Activated naive CD4-positive, alpha-beta T cell treated with anti-CD3 and anti-CD28 coated beads for 36 hours (primary cell): Measurements from ENCODE around the gene CDK2AP2. TPM values are rescaled to one million over a fixed set of nuclear protein-coding genes. Genes with fewer than 3 reads are reported as not detected.

ENCODE experiments used
- CTCF ChIA-PET: fragments of 350-600 bp; sonication (Branson Sonifier 250); formaldehyde crosslinking; loops from one replicate; lab custom pipeline; 2021; ENCODE audit warnings: antibody characterized with exemption; lab: Charles Lee
- DNase-seq: peaks from one replicate; pipeline ENCODE4 v3.0.0-alpha.2; 2020
- H3K27ac Mint-ChIP-seq: one replicate; pipeline ENCODE4 v1.8.0; 2021; ENCODE audit warnings: mild to moderate bottlenecking, mixed read lengths
- H3K27me3 Mint-ChIP-seq: one replicate; pipeline ENCODE4 v1.8.0; 2021; ENCODE audit warnings: low read depth, mixed read lengths
- H3K36me3 Mint-ChIP-seq: one replicate; pipeline ENCODE4 v1.8.0; 2021; ENCODE audit warnings: low read depth, mixed read lengths
- H3K4me1 Mint-ChIP-seq: one replicate; pipeline ENCODE4 v1.8.0; 2021; ENCODE audit warnings: low read depth, mixed read lengths
- H3K4me3 Mint-ChIP-seq: one replicate; pipeline ENCODE4 v1.8.0; 2021; ENCODE audit warnings: mild to moderate bottlenecking, moderate library complexity, mixed read lengths
- H3K9me3 Mint-ChIP-seq: one replicate; pipeline ENCODE4 v1.8.0; 2021; ENCODE audit warnings: mixed read lengths
- intact Hi-C: fragments of 100-400 bp; cut with micrococcal nuclease; formaldehyde crosslinking; loops from one replicate; pipeline ENCODE4 v1.15.1; 2023
- total RNA-seq, 2 experiments: library from RNA; stranded (reverse); gene quantifications; one replicate each; pipeline ENCODE4 v1.2.3, GENCODE V29; 2021

CDK2AP2 gene
- total RNA-seq, 2 experiments from 2014 or later: 53.7 to 55.1 TPM

- CTCF ChIA-PET: interaction anchor here (1.0 to 1.8 kb wide), 6 partner anchors 19 to 105 kb away, joined by 3 to 7 read pairs (median 6); partner anchors contain the start of genes PPP1CA, PTPRCAP and TMEM134
- H3K9me3 Mint-ChIP-seq: no peaks in the 10 kb centered on the region
- peaks cover 15% of the 10 kb centered on the region for H3K36me3 Mint-ChIP-seq
- intact Hi-C loops: loop anchor here (1.0 to 10.0 kb wide), 12 partner anchors 19 to 528 kb away; partner anchors contain the start of genes GRK2, KDM2A, NDUFS8 and POLD4
- H3K27ac Mint-ChIP-seq: peak overlapping the region; percentile 97
- H3K4me3 Mint-ChIP-seq: peak overlapping the region; percentile 90
- H3K4me1 Mint-ChIP-seq: peaks cover 41% of the 10 kb centered on the region
- no peaks in the 10 kb centered on the region for H3K27me3 Mint-ChIP-seq
- no peak for DNase-seq
These were observed 1.4 kb downstream of the CDK2AP2 start for GRCh38 chr11:67506426-67507051.

- Mint-ChIP-seq H3K9me3 (no peaks in the 10 kb centered on the region), H3K27me3 (no peaks in the 10 kb centered on the region), H3K27ac (peak overlapping the region; percentile 97), H3K4me1 (peaks cover 48% of the 10 kb centered on the region), H3K36me3 (peaks cover 18% of the 10 kb centered on the region), H3K4me3 (peak overlapping the region; percentile 90)
- DNase-seq: peak; percentile 97
- CTCF ChIA-PET: interaction anchor here (1.0 to 1.8 kb wide), 4 partner anchors 18 to 104 kb away, joined by 3 to 6 read pairs (median 6); partner anchors contain the start of genes PPP1CA and TMEM134
- intact Hi-C loops: loop anchor here (1.0 to 10.0 kb wide), 12 partner anchors 18 to 529 kb away; partner anchors contain the start of genes GRK2, KDM2A, NDUFS8 and POLD4
These were observed 2.2 kb downstream of the CDK2AP2 start for GRCh38 chr11:67505605-67506396.

- peak within 1 kb of the TSS; percentile 97 for H3K27ac Mint-ChIP-seq
- CTCF ChIA-PET: interaction anchor here (1.6 to 1.8 kb wide), 3 partner anchors 17 to 104 kb away, joined by 6 read pairs; partner anchors contain the start of genes PPP1CA and TMEM134
- H3K36me3 Mint-ChIP-seq: peaks cover 22% of the 10 kb centered on the region
- H3K4me1 Mint-ChIP-seq: peaks cover 52% of the 10 kb centered on the region
- H3K27me3 Mint-ChIP-seq: no peaks in the 10 kb centered on the region
- no peaks in the 10 kb centered on the region for H3K9me3 Mint-ChIP-seq
- peak; percentile 82 for DNase-seq
- peak within 1 kb of the TSS; percentile 90 for H3K4me3 Mint-ChIP-seq
- intact Hi-C loops: loop anchor here (5.0 to 10.0 kb wide), 3 partner anchors 238 to 530 kb away; partner anchors contain the start of genes GRK2, KDM2A, NDUFS8 and TCIRG1
These were observed 2.9 kb downstream of the CDK2AP2 start, which contains the start of gene PITPNM1 for GRCh38 chr11:67504950-67505581. Gene PITPNM1, minus strand, starts transcription at chr11:67505363. Its CDS starts 1,183 bp downstream, at chr11:67504180.

- intact Hi-C loops: loop anchor here (10.0 kb wide), 2 partner anchors 389 to 531 kb away; partner anchors contain the start of genes KDM2A, NDUFS8 and TCIRG1
- CTCF ChIA-PET: no interaction called here
- Mint-ChIP-seq H3K36me3 (peaks cover 25% of the 10 kb centered on the region), H3K27me3 (no peaks in the 10 kb centered on the region), H3K4me1 (peaks cover 48% of the 10 kb centered on the region), H3K9me3 (no peaks in the 10 kb centered on the region), H3K27ac (peak overlapping the region; percentile 80), H3K4me3 (peak overlapping the region; percentile 90)
- peak; percentile 46 for DNase-seq
These were observed 3.7 kb downstream of the CDK2AP2 start for GRCh38 chr11:67504005-67504949.

- peak overlapping the region; percentile 48 for H3K4me3 Mint-ChIP-seq
- no peaks in the 10 kb centered on the region for H3K27me3 Mint-ChIP-seq
- CTCF ChIA-PET: no interaction called here
- no peak for DNase-seq
- H3K36me3 Mint-ChIP-seq: peaks cover 25% of the 10 kb centered on the region
- H3K4me1 Mint-ChIP-seq: peaks cover 42% of the 10 kb centered on the region
- H3K9me3 Mint-ChIP-seq: no peaks in the 10 kb centered on the region
- H3K27ac Mint-ChIP-seq: peak overlapping the region; percentile 4
- intact Hi-C loops: loop anchor here (10.0 kb wide), 2 partner anchors 389 to 531 kb away; partner anchors contain the start of genes KDM2A, NDUFS8 and TCIRG1
These were observed 4.6 kb downstream of the CDK2AP2 start for GRCh38 chr11:67503119-67504004.

- intact Hi-C loops: loop anchor here (10.0 kb wide), 2 partner anchors 388 to 532 kb away; partner anchors contain the start of genes KDM2A, NDUFS8 and TCIRG1
- no peak for DNase-seq
- H3K9me3 Mint-ChIP-seq: no peaks in the 10 kb centered on the region
- CTCF ChIA-PET: no interaction called here
- H3K4me3 Mint-ChIP-seq: peak overlapping the region; percentile 48
- H3K27ac Mint-ChIP-seq: no peak overlapping the region
- peaks cover 42% of the 10 kb centered on the region for H3K4me1 Mint-ChIP-seq
- no peaks in the 10 kb centered on the region for H3K27me3 Mint-ChIP-seq
- peaks cover 27% of the 10 kb centered on the region for H3K36me3 Mint-ChIP-seq
These were observed 5.5 kb downstream of the CDK2AP2 start for GRCh38 chr11:67502328-67502979.

- Mint-ChIP-seq H3K4me1 (peaks cover 37% of the 10 kb centered on the region), H3K4me3 (no peak overlapping the region), H3K36me3 (peaks cover 24% of the 10 kb centered on the region), H3K27ac (no peak overlapping the region), H3K9me3 (no peaks in the 10 kb centered on the region), H3K27me3 (no peaks in the 10 kb centered on the region)
- intact Hi-C loops: loop anchor here (10.0 kb wide), 2 partner anchors 387 to 533 kb away; partner anchors contain the start of genes KDM2A, NDUFS8 and TCIRG1
- no peak for DNase-seq
- CTCF ChIA-PET: no interaction called here
These were observed 6.1 kb downstream of the CDK2AP2 start for GRCh38 chr11:67501854-67502253.

GRCh38 chr11:67500831-67501715, 6.9 kb downstream of the CDK2AP2 start:
- Mint-ChIP-seq H3K27ac (no peak overlapping the region), H3K4me3 (no peak overlapping the region), H3K36me3 (peaks cover 21% of the 10 kb centered on the region), H3K4me1 (peaks cover 30% of the 10 kb centered on the region), H3K27me3 (no peaks in the 10 kb centered on the region), H3K9me3 (no peaks in the 10 kb centered on the region)
- intact Hi-C loops: loop anchor here (10.0 kb wide), 2 partner anchors 386 to 534 kb away; partner anchors contain the start of genes KDM2A, NDUFS8 and TCIRG1
- CTCF ChIA-PET: no interaction called here
- no peak for DNase-seq

GRCh38 chr11:67500484-67500821, 7.5 kb downstream of the CDK2AP2 start:
- Mint-ChIP-seq H3K27ac (no peak overlapping the region), H3K27me3 (no peaks in the 10 kb centered on the region), H3K9me3 (no peaks in the 10 kb centered on the region), H3K36me3 (peaks cover 24% of the 10 kb centered on the region), H3K4me3 (no peak overlapping the region), H3K4me1 (peaks cover 26% of the 10 kb centered on the region)
- CTCF ChIA-PET: no interaction called here
- no peak for DNase-seq
- intact Hi-C loops: loop anchor here (10.0 kb wide), 2 partner anchors 386 to 534 kb away; partner anchors contain the start of genes KDM2A, NDUFS8 and TCIRG1
